Skin of body (tissue), 2 donors: Measurements from ENCODE around the gene TNFSF12. TPM values are rescaled to one million over a fixed set of nuclear protein-coding genes. Genes with fewer than 3 reads are reported as not detected.

Source experiments
- DNase-seq: peaks from one replicate; lab custom pipeline; 2025; lab: John Stamatoyannopoulos, UW
- total RNA-seq: library from RNA; depleted of rRNA; stranded (reverse); fragments of >200 nt; gene quantifications from one replicate; pipeline ENCODE4 v1.2.3, GENCODE V29; 2014

TNFSF12 gene, protein sequence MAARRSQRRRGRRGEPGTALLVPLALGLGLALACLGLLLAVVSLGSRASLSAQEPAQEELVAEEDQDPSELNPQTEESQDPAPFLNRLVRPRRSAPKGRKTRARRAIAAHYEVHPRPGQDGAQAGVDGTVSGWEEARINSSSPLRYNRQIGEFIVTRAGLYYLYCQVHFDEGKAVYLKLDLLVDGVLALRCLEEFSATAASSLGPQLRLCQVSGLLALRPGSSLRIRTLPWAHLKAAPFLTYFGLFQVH
- total RNA-seq = 4.5 TPM

DNA sequence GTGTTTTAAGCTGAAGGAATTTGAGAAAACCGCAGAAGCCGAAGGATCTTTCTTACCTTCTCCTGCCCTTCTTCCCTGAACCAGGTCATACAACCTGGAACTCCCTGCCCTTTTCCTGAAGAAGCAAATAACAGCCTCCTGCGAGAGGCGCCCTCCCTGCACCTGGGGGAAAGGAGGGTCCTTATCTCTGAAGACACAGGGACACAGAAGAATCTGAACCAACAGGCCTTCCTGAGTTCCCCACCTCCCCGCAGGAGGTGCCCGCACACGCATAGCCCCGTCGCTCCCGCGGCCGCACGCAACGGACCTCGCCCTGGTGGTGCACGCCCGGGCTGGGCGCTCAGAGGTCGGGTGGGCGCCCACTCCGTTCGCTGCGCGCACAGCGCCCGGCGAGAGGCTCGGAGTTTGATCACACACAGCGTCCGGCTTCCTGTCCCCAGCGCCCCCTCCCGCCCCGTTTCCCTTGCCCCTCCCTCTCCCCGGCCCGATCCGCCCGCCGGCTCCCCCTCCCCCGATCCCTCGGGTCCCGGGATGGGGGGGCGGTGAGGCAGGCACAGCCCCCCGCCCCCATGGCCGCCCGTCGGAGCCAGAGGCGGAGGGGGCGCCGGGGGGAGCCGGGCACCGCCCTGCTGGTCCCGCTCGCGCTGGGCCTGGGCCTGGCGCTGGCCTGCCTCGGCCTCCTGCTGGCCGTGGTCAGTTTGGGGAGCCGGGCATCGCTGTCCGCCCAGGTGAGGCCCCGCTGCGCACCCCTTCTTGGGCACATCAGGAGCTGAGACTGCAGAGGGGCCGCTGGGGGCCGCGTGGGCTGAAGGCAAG, at the start of gene TNFSF12:
TSS of gene TNFSF12 (plus strand) at position 474 of the 816 bp plus-strand sequence. CDS start at position 570, 96 bp downstream.
- DNase-seq = no peak

- no peak for DNase-seq
These were observed 49.7 kb upstream of the TNFSF12 start for GRCh38 chr17:7499161-7499560.

GRCh38 chr17:7501729-7502128, 47.1 kb upstream of the TNFSF12 start:
- DNase-seq = no peak

- no peak for DNase-seq
These were observed 46.5 kb upstream of the TNFSF12 start for GRCh38 chr17:7502171-7502847.

- no peak for DNase-seq
These were observed 45.9 kb upstream of the TNFSF12 start for GRCh38 chr17:7502987-7503386.

DNA sequence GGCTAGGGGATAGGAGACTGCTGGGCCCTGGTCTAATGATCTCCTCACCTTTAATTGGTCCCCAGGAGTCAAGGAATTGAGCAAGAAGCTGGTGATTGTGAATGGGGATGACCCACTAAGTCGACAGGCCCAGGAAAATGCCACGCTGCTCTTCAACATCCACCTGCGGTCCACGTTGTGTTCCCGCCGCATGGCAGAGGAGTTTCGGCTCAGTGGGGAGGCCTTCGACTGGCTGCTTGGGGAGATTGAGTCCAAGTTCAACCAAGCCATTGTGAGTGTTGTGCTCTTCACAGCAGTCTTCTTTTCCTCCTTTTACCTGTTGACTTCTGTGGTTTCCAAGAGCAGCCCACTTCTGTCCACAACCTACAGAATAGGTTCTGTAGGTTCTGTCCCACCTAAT, 45.3 kb upstream of the TNFSF12 start:
- DNase-seq = no peak

DNA sequence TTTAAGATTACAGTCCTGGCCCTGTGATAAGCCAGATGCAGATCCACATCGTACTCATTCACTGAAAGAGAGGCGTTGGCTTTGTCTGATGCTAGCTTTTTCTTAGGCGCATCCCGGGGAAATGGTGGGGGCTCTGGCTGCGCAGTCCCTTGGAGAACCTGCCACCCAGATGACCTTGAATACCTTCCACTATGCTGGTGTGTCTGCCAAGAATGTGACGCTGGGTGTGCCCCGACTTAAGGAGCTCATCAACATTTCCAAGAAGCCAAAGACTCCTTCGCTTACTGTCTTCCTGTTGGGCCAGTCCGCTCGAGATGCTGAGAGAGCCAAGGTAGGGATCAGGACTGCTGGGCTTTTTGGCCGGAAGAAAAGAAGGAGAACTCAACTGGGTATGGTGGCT, 40.7 kb upstream of the TNFSF12 start:
- no peak for DNase-seq

GRCh38 chr17:7508846-7509245, 40.0 kb upstream of the TNFSF12 start:
- DNase-seq = no peak

DNA sequence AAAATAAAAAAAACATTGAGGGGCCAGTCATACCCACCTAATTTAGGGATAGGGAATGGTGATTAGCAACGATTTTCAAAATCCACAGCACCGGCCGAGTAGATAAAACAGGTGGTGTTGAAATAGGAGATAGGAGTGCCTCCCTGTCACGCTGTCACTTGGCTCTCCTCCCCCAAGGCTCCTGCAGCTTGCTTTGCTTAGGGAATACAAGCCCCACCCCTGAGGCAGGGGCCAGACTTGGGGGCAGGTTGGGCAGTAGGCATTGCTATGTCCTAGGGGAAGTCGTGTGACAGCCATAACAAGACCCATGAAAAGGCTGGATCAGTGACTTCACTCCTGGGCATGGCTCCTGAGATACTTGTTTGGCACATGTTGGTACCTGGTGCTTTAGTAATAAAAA, 38.9 kb upstream of the TNFSF12 start:
- DNase-seq = no peak

- DNase-seq = no peak
These were observed 37.8 kb upstream of the TNFSF12 start for GRCh38 chr17:7511108-7511507.

GRCh38 chr17:7512105-7512504, 36.8 kb upstream of the TNFSF12 start:
- no peak for DNase-seq

DNA sequence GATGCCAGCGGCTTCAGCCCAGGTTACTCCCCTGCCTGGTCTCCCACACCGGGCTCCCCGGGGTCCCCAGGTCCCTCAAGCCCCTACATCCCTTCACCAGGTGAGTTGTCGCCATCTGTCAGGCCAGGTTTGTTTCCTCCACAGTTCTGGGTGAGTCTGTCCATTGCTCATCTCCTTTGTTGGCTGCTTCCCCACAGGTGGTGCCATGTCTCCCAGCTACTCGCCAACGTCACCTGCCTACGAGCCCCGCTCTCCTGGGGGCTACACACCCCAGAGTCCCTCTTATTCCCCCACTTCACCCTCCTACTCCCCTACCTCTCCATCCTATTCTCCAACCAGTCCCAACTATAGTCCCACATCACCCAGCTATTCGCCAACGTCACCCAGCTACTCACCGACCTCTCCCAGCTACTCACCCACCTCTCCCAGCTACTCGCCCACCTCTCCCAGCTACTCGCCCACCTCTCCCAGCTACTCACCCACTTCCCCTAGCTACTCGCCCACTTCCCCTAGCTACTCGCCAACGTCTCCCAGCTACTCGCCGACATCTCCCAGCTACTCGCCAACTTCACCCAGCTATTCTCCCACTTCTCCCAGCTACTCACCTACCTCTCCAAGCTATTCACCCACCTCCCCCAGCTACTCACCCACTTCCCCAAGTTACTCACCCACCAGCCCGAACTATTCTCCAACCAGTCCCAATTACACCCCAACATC, 35.9 kb upstream of the TNFSF12 start:
- no peak for DNase-seq

DNA sequence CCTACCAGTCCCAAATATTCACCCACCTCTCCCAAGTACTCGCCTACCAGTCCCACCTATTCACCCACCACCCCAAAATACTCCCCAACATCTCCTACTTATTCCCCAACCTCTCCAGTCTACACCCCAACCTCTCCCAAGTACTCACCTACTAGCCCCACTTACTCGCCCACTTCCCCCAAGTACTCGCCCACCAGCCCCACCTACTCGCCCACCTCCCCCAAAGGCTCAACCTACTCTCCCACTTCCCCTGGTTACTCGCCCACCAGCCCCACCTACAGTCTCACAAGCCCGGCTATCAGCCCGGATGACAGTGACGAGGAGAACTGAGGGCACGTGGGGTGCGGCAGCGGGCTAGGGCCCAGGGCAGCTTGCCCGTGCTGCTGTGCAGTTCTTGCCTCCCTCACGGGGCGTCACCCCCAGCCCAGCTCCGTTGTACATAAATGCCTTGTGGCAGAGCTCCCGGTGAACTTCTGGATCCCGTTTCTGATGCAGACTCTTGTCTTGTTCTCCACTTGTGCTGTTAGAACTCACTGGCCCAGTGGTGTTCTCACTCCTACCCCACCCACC, 34.9 kb upstream of the TNFSF12 start:
- DNase-seq = no peak

GRCh38 chr17:7515911-7516610, 32.8 kb upstream of the TNFSF12 start:
- no peak for DNase-seq

DNA sequence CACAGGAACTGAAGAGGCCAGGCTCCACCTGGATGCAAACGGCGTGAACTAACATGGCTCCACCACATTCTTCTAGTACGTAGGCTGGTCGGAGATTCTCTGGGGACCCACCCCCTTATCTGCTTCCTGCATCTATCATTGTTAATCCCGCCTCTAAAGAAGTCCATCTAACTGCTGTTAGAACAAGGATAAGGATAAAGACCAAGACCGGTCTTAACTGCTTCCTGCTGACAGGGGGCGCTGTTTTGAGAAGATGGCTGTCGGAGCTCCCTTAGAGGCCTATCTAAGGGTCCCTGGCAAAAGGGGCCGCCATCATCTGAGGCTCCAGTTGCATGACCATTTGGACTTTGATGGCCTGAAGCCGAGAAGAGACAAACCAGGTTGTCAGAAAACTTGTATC, 25.8 kb upstream of the TNFSF12 start:
- DNase-seq = no peak

GRCh38 chr17:7528842-7529241, 20.0 kb upstream of the TNFSF12 start:
- no peak for DNase-seq

GRCh38 chr17:7530023-7530900, 18.6 kb upstream of the TNFSF12 start:
- DNase-seq = no peak

- no peak for DNase-seq
These were observed 10.8 kb upstream of the TNFSF12 start for GRCh38 chr17:7538050-7538449.

- DNase-seq = no peak
These were observed 9.8 kb upstream of the TNFSF12 start for GRCh38 chr17:7538891-7539545.
